PFSK-1 (cell line): Measurements from ENCODE around the gene TMPRSS9.

Source experiments
- FOXP2 ChIP-seq: optimal IDR thresholded peaks from 2 replicates; pipeline ENCODE3; 2011; ENCODE audit warnings: borderline replicate concordance, control low read depth, inconsistent platforms; ENCODE audit not compliant: insufficient read depth; ENCODE audit errors: extremely low read length, extremely low read depth
- POLR2AphosphoS5 ChIP-seq: IDR thresholded peaks from 2 replicates; pipeline ENCODE4 v1.6.1; 2012; ENCODE audit warnings: low read depth, mild to moderate bottlenecking, control low read depth, low read length, moderate library complexity
- REST ChIP-seq, 2 experiments: IDR thresholded peaks; 2 replicates each; pipeline versions ENCODE4 v1.6.1 to v1.8.0; 2011 to 2012; ENCODE audit warnings: low read depth in 2 of 2, low read length in 2 of 2, control low read depth in 1 of 2, inconsistent platforms in 1 of 2, mild to moderate bottlenecking in 1 of 2, moderate library complexity in 1 of 2; ENCODE audit not compliant: insufficient read depth in 1 of 2
- SIN3A ChIP-seq: IDR thresholded peaks from 2 replicates; pipeline ENCODE4 v1.6.1; 2012; ENCODE audit warnings: mild to moderate bottlenecking, low read length, moderate library complexity, borderline replicate concordance; ENCODE audit not compliant: insufficient read depth
- TAF1 ChIP-seq: IDR thresholded peaks from 2 replicates; pipeline ENCODE4 v1.6.1; 2012; ENCODE audit warnings: low read length, control low read depth, borderline replicate concordance; ENCODE audit not compliant: insufficient read depth

TMPRSS9 gene

DNA sequence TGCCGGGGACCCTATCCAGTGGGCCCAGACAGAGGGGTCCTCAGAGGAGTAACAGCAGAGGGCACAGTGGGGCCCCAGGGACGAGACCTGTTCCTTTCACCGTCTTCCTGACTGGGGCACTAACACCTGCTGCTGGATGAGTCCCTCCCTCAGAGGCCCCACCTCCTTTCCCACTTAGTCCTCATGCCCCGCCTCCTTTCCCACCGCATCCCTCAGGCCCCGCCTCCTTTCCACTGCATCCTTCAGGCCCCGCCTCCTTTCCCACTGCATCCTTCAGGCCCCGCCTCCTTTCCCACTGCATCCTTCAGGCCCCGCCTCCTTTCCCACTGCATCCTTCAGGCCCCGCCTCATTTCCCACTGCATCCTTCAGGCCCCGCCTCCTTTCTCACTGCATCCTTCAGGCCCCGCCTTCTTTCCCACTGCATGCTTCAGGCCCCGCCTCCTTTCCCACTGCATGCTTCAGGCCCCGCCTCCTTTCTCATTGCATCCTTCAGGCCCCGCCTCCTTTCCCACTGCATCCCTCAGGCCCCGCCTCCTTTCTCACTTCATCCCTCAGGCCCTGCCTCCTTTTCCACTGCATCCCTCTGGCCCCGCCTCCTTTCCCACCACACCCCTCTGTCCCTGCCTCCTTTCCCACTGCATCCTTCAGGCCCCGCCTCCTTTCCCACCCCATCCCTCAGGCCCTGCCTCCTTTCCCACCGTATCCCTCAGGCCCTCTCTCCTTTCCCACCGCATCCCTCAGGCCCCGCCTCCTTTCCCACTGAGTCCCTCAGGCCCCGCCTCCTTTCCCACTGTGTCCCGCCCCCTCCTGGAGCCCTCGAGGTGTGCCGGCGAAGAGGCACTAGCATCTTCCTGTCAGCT, 24.8 kb upstream of the TMPRSS9 start:
- TF ChIP-seq FOXP2 (no peak), TAF1 (no peak), POLR2AphosphoS5 (no peak), REST (IDR thresholded peaks at IDR 0.05; ENCODE audit: insufficient read depth in 1 of 2, low read depth in 2 of 2, low read length in 2 of 2) (no peak)

- TF ChIP-seq FOXP2 (no peak), TAF1 (no peak), REST (IDR thresholded peaks at IDR 0.05; ENCODE audit: insufficient read depth in 1 of 2, low read depth in 2 of 2, low read length in 2 of 2) (no peak), SIN3A (no peak), POLR2AphosphoS5 (no peak)
Observed at GRCh38 chr19:2335848-2336247, 24.2 kb upstream of the TMPRSS9 start.

DNA sequence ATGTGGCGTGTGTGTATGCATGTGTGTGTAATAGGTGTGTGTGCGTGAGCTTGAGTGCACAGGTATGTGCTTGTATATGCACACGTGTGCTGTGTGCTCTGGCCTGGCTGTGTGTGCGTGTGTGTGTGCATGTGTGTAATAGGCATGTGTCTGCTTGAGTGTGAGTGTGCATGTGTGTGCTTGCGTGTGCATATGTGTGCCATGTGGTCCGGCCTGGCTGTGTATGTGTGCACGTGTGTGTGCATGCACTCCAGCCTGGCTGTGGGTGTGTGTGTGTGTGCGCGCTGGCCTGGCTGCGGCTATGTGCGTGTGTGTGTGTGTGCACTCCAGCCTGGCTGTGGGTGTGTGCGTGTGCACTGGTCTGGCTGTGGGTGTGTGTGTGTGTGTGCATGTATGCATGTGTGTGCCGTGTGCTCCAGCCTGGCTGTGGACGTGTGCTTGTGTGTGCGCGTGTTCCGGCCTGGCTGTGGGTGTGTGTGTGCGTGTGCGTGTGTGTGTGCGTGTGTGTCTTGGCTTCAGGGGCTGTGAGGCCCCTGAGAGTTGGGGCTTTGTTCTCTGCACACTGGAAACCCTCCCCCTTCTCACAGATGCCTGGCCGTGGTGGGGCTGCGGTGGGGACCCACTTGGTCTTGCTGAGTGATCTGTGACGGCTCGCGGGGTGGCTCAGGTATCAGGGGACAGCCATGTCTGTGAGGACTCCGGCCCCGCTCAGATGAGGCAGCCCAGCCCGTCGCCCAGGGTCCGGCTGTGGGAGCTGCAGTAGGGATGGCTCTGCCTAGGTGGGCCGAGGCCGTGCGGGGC, 23.3 kb upstream of the TMPRSS9 start:
- TF ChIP-seq REST (IDR thresholded peaks at IDR 0.05; ENCODE audit: insufficient read depth in 1 of 2, low read depth in 2 of 2, low read length in 2 of 2) (no peak), TAF1 (no peak), FOXP2 (no peak), SIN3A (no peak), POLR2AphosphoS5 (no peak)

DNA sequence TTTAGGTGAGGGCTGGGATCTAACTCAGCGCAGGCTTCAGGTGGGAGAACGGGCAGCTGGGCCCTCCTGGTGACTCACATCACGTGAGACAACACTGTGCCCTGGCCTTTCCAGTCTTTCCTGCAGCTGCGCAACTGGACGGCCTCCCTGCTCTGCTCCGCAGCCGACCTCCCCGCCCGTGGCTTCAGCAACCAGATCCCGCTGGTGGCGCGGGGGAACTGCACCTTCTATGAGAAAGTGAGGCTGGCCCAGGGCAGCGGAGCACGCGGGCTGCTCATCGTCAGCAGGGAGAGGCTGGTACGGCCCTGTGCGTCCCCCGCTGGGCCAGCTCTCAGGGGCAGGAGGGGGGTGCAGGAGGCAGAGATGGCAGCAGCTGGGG, 22.7 kb upstream of the TMPRSS9 start:
- no peak for TF ChIP-seq REST (IDR thresholded peaks at IDR 0.05; ENCODE audit: insufficient read depth in 1 of 2, low read depth in 2 of 2, low read length in 2 of 2)
